H1 (cell line): Measurements from ENCODE around the gene ABHD11. TPM values are rescaled to one million over a fixed set of nuclear protein-coding genes. Genes with fewer than 3 reads are reported as not detected.

Experiments
- ATF3 ChIP-seq: IDR thresholded peaks from 2 replicates; pipeline ENCODE4 v1.6.1; 2011; ENCODE audit warnings: low read depth, mild to moderate bottlenecking, low read length; ENCODE audit not compliant: insufficient read depth
- CHD1 ChIP-seq: IDR thresholded peaks from 2 replicates; pipeline ENCODE4 v1.6.1; 2012; ENCODE audit warnings: low read depth, low read length, improper control_type of control experiment
- HDAC6 ChIP-seq: IDR thresholded peaks from one replicate; pipeline ENCODE4 v1.7.1; 2012; ENCODE audit warnings: low read depth, mild to moderate bottlenecking, inconsistent platforms, low read length, moderate library complexity
- JUND ChIP-seq: IDR thresholded peaks from 2 replicates; pipeline ENCODE4 v1.6.1; 2011; ENCODE audit warnings: mild to moderate bottlenecking, improper control_type of control experiment, low read length
- SRF ChIP-seq: IDR thresholded peaks from 2 replicates; pipeline ENCODE4 v1.6.1; 2011; ENCODE audit warnings: mild to moderate bottlenecking, low read depth, low read length, moderate library complexity
- TAF1 ChIP-seq: IDR thresholded peaks from 2 replicates; pipeline ENCODE4 v1.6.1; 2011; ENCODE audit warnings: mild to moderate bottlenecking, low read depth, low read length
- polyA plus RNA-seq, 7 experiments: library from polyadenylated mRNA; depleted of rRNA in 3 of 7; stranded (reverse) in 5 of 7; unstranded in 2 of 7; fragments of >200 nt in 5 of 7; fragments of 200-250 nt in 2 of 7; gene quantifications; 1 replicate in 5 of 7; 2 replicates in 1 of 7; 4 replicates in 1 of 7; pipeline versions ENCODE4 v1.2.1 to v1.2.3, GENCODE V29; 2011 to 2013; ENCODE audit warnings: missing spikeins in 2 of 7, mixed read lengths in 2 of 7
- total RNA-seq: library from RNA; stranded (reverse); fragmentation: NEBNext Ultra II Directional; extraction: Animal tissue kit (Norgen Biotek cat#: 25700); gene quantifications from 2 replicates; pipeline ENCODE4 v1.2.1, GENCODE V29; 2021
- TF ChIP-seq, protein P1 (sequence below): IDR thresholded peaks from 2 replicates; pipeline ENCODE4 v1.6.1; 2012; ENCODE audit warnings: inconsistent platforms

The ABHD11 gene
- total and polyA plus RNA-seq, 2 of the 8 experiments (the other 6 are each of a cell fraction or from before 2014, with no cell fraction given) = 19.8 to 42.2 TPM

DNA sequence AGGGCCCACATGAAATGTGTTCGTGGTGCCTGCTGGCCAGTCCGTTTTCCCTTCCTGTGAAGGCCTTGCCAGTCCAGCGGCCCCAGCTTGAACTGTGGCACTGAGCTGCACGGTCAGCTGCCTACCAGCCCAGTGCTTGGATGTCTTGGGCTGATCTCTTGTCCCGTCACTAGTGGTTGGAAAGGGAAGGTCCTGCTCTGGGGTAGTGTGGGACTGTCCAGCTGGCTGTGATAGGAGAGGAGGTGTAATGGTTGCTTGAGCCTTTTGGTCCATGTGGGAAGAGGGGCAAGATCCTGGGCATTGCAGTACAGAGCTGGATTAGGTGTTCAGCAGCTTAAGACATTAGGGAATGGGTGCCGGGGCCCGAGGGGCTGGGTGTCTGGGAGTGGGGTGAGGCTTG lies 40.2 kb downstream of the ABHD11 start (continued):
- TF ChIP-seq CHD1 = no peak
- TF ChIP-seq SRF = no peak
- TF ChIP-seq, protein P1, sequence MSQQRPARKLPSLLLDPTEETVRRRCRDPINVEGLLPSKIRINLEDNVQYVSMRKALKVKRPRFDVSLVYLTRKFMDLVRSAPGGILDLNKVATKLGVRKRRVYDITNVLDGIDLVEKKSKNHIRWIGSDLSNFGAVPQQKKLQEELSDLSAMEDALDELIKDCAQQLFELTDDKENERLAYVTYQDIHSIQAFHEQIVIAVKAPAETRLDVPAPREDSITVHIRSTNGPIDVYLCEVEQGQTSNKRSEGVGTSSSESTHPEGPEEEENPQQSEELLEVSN = no peak
- TF ChIP-seq ATF3 = no peak
- no peak for TF ChIP-seq JUND
- TF ChIP-seq HDAC6 = no peak
- no peak for TF ChIP-seq TAF1
- TF ChIP-seq, all 59 proteins: peak for 0
